A549 (cell line): ENCODE results near the gene TOP3B.

Experiments used
- CHD2 ChIP-seq: fragments of 150-350 bp; IDR thresholded peaks from 2 replicates; pipeline ENCODE4 v1.6.1; 2014; ENCODE audit warnings: low read length; ENCODE audit not compliant: partially characterized antibody
- CTCF ChIP-seq: fragments of >200 bp; sonication (Bioruptor Twin); formaldehyde crosslinking; IDR thresholded peaks from 3 replicates; pipeline ENCODE4 v1.5.1; 2016

DNA sequence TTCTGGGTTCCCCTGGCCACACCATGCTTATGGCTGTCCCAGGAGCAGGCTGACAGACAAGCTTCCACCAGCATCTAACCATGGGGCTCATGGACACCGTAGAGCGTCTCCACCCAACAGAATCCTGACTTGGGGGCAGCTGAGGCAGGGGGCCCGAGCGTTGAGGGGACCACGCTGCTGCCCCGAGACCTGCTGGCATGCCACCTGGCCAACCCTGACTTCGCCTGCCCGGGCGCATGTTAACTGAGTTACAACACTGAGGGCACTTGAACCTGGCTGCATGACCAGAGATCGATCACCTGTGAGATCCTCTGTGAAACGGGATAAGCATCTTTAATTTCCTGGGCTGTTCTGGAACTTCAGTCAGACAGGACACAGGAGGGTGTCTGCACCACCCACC, 43.7 kb downstream of the TOP3B start:
- TF ChIP-seq CTCF: no peak
- no peak for TF ChIP-seq CHD2
